Measurements from ENCODE around the gene CAMK4. TPM values are rescaled to one million over a fixed set of nuclear protein-coding genes. Genes with fewer than 3 reads are reported as not detected.
"Not testable (repeated sequence)": the region's sequence is repeated elsewhere in the genome, so short reads cannot be mapped to it uniquely, and the experiment has no call there.

The CAMK4 gene
- total and polyA plus RNA-seq, 2 donors: 30.7 to 107 TPM

DNA sequence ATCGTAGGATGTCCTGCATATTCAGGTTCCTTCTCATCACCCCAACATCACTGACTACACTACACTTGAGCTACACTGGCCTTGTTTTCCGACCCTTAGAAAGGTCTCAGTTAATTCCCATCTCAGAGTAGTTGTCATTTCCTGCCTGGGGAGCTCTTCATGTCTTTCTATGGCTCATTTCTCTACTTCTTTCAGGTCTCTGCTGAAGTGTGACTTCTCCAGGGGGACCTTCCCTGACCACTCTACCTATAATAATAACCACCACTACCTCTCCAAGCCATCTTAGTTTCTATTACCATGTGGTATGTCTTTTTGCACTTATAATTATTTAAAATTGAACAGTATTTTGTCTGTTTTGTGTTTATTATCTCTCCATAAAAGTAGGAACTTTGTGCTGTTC is 174.9 kb downstream of the CAMK4 start:
- H3K9me3 ChIP-seq (ENCODE audit: control insufficient read depth in 2 of 2, insufficient read depth in 1 of 2, low read length in 1 of 2): no peaks in the 10 kb centered on the region
- no peak overlapping the region for H3K27ac ChIP-seq (ENCODE audit: low read depth in 1 of 2, low read length in 1 of 2)
- no peaks in the 10 kb centered on the region for H3K27me3 ChIP-seq (ENCODE audit: control insufficient read depth in 2 of 2, insufficient read depth in 1 of 2, low read length in 1 of 2)
- H3K4me3 ChIP-seq (ENCODE audit: low read length in 2 of 2): no peak overlapping the region
- no peaks in the 10 kb centered on the region for H3K4me1 ChIP-seq (ENCODE audit: control insufficient read depth in 2 of 2, insufficient read depth in 2 of 2, low read length in 2 of 2)
- DNase-seq (ENCODE audit: low read depth in 6 of 9, low spot score in 9 of 9): no peak
- WGBS: 40% methylated on average over 2 of the region's 2 CpGs
- peaks cover 19 to 56% of the 10 kb centered on the region in 2 donors for H3K36me3 ChIP-seq (ENCODE audit: control insufficient read depth in 2 of 2, insufficient read depth in 2 of 2, low read length in 1 of 2)

DNA sequence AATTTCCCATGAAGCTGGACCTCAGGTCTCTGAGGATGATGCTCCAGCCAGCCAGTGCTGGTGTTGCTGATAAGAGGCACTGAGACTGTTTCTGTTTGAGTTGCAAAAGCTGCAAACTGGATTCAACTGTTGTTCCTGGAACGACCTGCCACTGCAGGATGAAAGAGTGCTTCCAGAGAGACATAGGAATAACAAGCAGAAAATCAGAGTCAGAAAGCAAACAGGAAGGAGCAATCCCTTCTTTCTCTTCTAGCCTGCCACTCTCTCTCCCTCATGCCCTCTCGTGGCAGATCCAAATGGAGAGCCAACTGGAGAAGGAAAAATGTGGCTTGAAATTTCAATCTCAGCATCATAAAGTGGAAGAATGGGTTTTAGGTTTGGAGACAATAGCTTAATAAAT is 177.7 kb downstream of the CAMK4 start:
- Histone ChIP-seq H3K27me3 (ENCODE audit: control insufficient read depth in 2 of 2, insufficient read depth in 1 of 2, low read length in 1 of 2) (no peaks in the 10 kb centered on the region), H3K4me1 (ENCODE audit: control insufficient read depth in 2 of 2, insufficient read depth in 2 of 2, low read length in 2 of 2) (no peaks in the 10 kb centered on the region), H3K27ac (ENCODE audit: low read depth in 1 of 2, low read length in 1 of 2) (no peak overlapping the region), H3K36me3 (ENCODE audit: control insufficient read depth in 2 of 2, insufficient read depth in 2 of 2, low read length in 1 of 2) (peaks cover 21 to 47% of the 10 kb centered on the region in 2 donors), H3K4me3 (ENCODE audit: low read length in 2 of 2) (no peak overlapping the region), H3K9me3 (ENCODE audit: control insufficient read depth in 2 of 2, insufficient read depth in 1 of 2, low read length in 1 of 2) (peaks cover 0 to under 1% of the 10 kb centered on the region in 2 donors)
- 44% methylated on average over 2 of the region's 2 CpGs for WGBS
- no peak for DNase-seq (ENCODE audit: low read depth in 6 of 9, low spot score in 9 of 9)

DNA sequence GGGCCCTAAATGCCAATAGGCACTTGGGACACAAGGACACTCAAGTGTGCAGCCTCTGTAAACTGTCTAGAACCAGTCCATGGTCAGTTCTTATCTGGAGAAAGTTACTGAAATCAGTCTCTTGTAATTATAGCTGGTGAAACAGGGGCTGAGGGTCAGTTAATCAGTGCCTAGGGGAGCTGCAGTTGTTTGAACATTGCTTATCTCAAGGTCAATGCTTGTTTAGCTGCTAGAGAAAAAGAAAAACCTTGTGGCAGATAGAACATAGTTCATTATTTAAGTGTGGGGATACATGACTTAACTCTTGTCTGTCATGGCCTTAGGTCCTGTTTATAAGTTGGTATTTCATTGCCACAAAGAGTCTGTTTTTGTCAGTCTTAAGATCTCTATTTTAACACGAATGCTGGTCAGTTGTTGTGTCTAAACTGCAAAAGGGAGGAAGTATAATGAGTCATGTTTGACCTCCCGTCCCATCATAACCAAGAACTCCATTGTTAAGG is 180.1 kb downstream of the CAMK4 start:
- WGBS: 93% methylated on average over 2 of the region's 2 CpGs
- Histone ChIP-seq H3K27me3 (ENCODE audit: control insufficient read depth in 2 of 2, insufficient read depth in 1 of 2, low read length in 1 of 2) (no peaks in the 10 kb centered on the region), H3K4me1 (ENCODE audit: control insufficient read depth in 2 of 2, insufficient read depth in 2 of 2, low read length in 2 of 2) (no peaks in the 10 kb centered on the region), H3K4me3 (ENCODE audit: low read length in 2 of 2) (no peak overlapping the region), H3K36me3 (ENCODE audit: control insufficient read depth in 2 of 2, insufficient read depth in 2 of 2, low read length in 1 of 2) (peaks cover 28 to 47% of the 10 kb centered on the region in 2 donors), H3K27ac (ENCODE audit: low read depth in 1 of 2, low read length in 1 of 2) (no peak overlapping the region), H3K9me3 (ENCODE audit: control insufficient read depth in 2 of 2, insufficient read depth in 1 of 2, low read length in 1 of 2) (peaks cover 1 to 11% of the 10 kb centered on the region in 2 donors)
- no peak for DNase-seq (ENCODE audit: low read depth in 6 of 9, low spot score in 9 of 9)

DNA sequence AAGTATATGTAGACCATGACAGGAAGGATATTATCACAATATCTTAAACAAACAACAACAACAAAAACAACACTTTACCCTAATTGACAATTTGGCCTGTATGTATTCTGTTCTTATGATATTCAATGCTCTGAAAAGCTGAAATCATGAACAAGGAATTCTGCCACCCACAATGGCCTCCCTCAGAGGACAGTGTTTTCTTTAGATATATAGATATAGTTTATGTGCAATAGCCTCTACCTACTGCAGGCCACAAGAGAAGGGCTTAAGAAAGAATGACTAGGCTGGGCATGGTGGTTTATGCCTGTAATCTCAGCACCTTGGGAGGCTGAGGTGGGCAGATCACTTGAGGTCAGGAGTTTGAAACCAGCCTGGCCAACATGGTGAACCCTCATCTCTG is 183.4 kb downstream of the CAMK4 start:
- DNase-seq (ENCODE audit: low read depth in 6 of 9, low spot score in 9 of 9): no peak
- Histone ChIP-seq H3K27me3 (ENCODE audit: control insufficient read depth in 2 of 2, insufficient read depth in 1 of 2, low read length in 1 of 2) (no peaks in the 10 kb centered on the region), H3K9me3 (ENCODE audit: control insufficient read depth in 2 of 2, insufficient read depth in 1 of 2, low read length in 1 of 2) (peaks cover 1 to 11% of the 10 kb centered on the region in 2 donors), H3K4me3 (ENCODE audit: low read length in 2 of 2) (no peak overlapping the region), H3K27ac (ENCODE audit: low read depth in 1 of 2, low read length in 1 of 2) (no peak overlapping the region), H3K4me1 (ENCODE audit: control insufficient read depth in 2 of 2, insufficient read depth in 2 of 2, low read length in 2 of 2) (no peaks in the 10 kb centered on the region), H3K36me3 (ENCODE audit: control insufficient read depth in 2 of 2, insufficient read depth in 2 of 2, low read length in 1 of 2) (peaks cover 30 to 43% of the 10 kb centered on the region in 2 donors)

DNA sequence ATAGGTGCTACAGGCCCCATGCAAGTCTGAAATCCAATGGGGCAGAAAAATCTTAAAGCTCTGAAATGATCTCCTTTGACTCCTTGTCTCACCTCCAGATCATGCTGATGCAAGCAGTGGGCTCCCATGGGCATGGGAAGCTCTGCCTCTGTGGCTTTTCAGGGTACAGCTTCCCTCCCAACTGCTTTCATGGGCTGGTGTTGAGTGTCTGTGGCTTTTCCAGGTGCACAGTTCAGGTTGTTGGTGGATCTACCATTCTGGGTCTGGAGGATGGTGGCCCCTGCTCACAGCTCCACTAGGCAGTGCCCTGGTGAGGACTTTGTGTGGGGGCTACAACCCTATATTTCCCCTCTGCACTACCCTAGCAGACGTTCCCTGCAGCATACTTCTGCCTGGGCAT is 184.6 kb downstream of the CAMK4 start:
- Histone ChIP-seq H3K36me3 (ENCODE audit: control insufficient read depth in 2 of 2, insufficient read depth in 2 of 2, low read length in 1 of 2) (peaks cover 30 to 38% of the 10 kb centered on the region in 2 donors), H3K4me3 (ENCODE audit: low read length in 2 of 2) (no peak overlapping the region), H3K27me3 (ENCODE audit: control insufficient read depth in 2 of 2, insufficient read depth in 1 of 2, low read length in 1 of 2) (no peaks in the 10 kb centered on the region), H3K4me1 (ENCODE audit: control insufficient read depth in 2 of 2, insufficient read depth in 2 of 2, low read length in 2 of 2) (no peaks in the 10 kb centered on the region), H3K9me3 (ENCODE audit: control insufficient read depth in 2 of 2, insufficient read depth in 1 of 2, low read length in 1 of 2) (peaks cover 1 to 11% of the 10 kb centered on the region in 2 donors), H3K27ac (ENCODE audit: low read depth in 1 of 2, low read length in 1 of 2) (no peak overlapping the region)
- DNase-seq (ENCODE audit: low read depth in 6 of 9, low spot score in 9 of 9): no peak
- 98% methylated on average over 1 of the region's 1 CpG for WGBS

DNA sequence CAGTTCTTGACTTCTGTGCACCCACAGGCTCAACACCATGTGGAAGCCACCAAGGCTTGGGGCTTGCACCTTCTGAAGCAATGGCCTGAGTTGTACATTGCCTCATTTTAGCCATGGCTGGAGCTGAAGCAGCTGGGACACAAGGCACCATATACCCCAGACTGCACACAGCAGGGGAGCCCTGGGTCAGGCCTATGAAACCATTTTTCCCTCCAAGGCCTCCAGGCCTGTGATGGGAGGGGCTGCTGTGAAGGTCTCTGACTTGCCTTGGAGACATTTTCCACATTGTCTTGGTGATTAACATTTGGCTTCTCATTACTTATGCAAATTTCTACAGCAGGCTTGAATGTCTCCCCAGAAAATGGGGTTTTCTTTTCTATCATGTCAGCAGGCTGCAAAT is 185.1 kb downstream of the CAMK4 start:
- not testable (repeated sequence) for H3K4me1 ChIP-seq (ENCODE audit: control insufficient read depth in 2 of 2, insufficient read depth in 2 of 2, low read length in 2 of 2); DNase-seq (ENCODE audit: low read depth in 6 of 9, low spot score in 9 of 9); H3K27ac ChIP-seq (ENCODE audit: low read depth in 1 of 2, low read length in 1 of 2); H3K27me3 ChIP-seq (ENCODE audit: control insufficient read depth in 2 of 2, insufficient read depth in 1 of 2, low read length in 1 of 2); H3K4me3 ChIP-seq (ENCODE audit: low read length in 2 of 2)
- Histone ChIP-seq H3K9me3 (ENCODE audit: control insufficient read depth in 2 of 2, insufficient read depth in 1 of 2, low read length in 1 of 2) (peaks cover 1 to 11% of the 10 kb centered on the region in 2 donors), H3K36me3 (ENCODE audit: control insufficient read depth in 2 of 2, insufficient read depth in 2 of 2, low read length in 1 of 2) (peaks cover 30 to 34% of the 10 kb centered on the region in 2 donors)

DNA sequence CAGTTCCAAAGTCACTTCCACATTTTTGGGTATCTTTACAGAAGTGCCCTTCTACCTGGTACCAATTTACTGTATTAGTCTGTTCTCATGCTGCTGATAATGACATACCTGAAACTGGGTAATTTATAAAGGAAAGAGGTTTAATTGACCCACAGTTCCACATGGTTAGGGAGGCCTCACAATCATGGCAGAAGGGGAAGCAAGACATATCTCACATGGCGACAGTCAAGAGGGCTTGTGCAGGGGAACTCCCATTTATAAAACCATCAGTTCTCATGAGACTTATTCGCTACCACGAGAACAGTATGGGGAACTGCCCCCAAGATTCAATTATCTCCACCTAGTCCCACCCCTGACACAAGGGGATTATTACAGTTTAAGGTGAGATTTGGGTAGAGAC is 185.9 kb downstream of the CAMK4 start:
- DNase-seq (ENCODE audit: low read depth in 6 of 9, low spot score in 9 of 9): not testable (repeated sequence)
- WGBS: 94% methylated on average over 3 of the region's 3 CpGs

DNA sequence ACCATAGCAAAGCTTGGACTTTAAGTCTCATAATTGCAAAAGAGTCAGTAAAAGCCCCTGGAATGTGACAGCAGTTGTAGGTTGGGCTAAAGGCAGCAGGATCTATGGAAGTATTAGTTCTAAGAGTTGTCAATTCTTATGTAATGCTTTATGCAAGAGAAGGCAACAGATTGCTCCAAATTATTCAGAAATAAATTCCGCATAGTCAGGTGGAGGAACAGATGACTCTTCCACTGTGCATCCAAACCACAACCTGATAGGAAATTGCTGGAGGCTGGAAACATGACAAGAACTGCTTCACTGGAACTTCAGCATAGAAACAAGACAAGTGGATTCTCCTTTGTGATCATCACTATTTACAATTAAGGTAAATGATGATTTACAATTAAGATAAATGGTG is 187.1 kb downstream of the CAMK4 start:
- Histone ChIP-seq H3K27ac (ENCODE audit: low read depth in 1 of 2, low read length in 1 of 2) (no peak overlapping the region), H3K27me3 (ENCODE audit: control insufficient read depth in 2 of 2, insufficient read depth in 1 of 2, low read length in 1 of 2) (no peaks in the 10 kb centered on the region), H3K4me3 (ENCODE audit: low read length in 2 of 2) (no peak overlapping the region), H3K36me3 (ENCODE audit: control insufficient read depth in 2 of 2, insufficient read depth in 2 of 2, low read length in 1 of 2) (peaks cover 24 to 38% of the 10 kb centered on the region in 2 donors), H3K4me1 (ENCODE audit: control insufficient read depth in 2 of 2, insufficient read depth in 2 of 2, low read length in 2 of 2) (no peaks in the 10 kb centered on the region), H3K9me3 (ENCODE audit: control insufficient read depth in 2 of 2, insufficient read depth in 1 of 2, low read length in 1 of 2) (peaks cover 1 to 11% of the 10 kb centered on the region in 2 donors)
- DNase-seq (ENCODE audit: low read depth in 6 of 9, low spot score in 9 of 9): no peak
- 98% methylated on average over 1 of the region's 1 CpG for WGBS

More for the DNA sequence above, 185.9 kb downstream of the CAMK4 start:
- peaks cover 1 to 11% of the 10 kb centered on the region in 2 donors for H3K9me3 ChIP-seq (ENCODE audit: control insufficient read depth in 2 of 2, insufficient read depth in 1 of 2, low read length in 1 of 2)
- peaks cover 24 to 32% of the 10 kb centered on the region in 2 donors for H3K36me3 ChIP-seq (ENCODE audit: control insufficient read depth in 2 of 2, insufficient read depth in 2 of 2, low read length in 1 of 2)
- not testable (repeated sequence) for H3K27ac ChIP-seq (ENCODE audit: low read depth in 1 of 2, low read length in 1 of 2); H3K4me1 ChIP-seq (ENCODE audit: control insufficient read depth in 2 of 2, insufficient read depth in 2 of 2, low read length in 2 of 2); H3K27me3 ChIP-seq (ENCODE audit: control insufficient read depth in 2 of 2, insufficient read depth in 1 of 2, low read length in 1 of 2); H3K4me3 ChIP-seq (ENCODE audit: low read length in 2 of 2)

DNA sequence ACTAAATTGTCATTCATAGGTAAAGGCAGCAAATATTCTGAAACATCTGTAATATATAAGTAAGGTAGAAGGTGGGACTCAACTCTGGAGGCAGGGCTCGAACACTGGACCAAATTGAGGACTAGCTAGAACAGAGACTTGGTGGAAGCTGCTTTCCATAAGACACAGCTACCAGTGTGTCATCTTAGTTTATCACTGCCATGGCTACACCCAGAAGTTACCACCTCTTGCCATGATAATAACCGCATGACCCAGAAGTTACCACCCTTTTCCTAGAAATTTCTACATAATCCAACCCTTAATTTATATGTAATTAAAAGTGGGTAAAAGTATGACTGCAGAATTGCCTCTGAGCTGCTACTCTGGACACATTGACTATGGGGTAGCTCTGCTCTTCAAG is 188.4 kb downstream of the CAMK4 start:
- no peak overlapping the region for H3K4me3 ChIP-seq (ENCODE audit: low read length in 2 of 2)
- H3K27ac ChIP-seq (ENCODE audit: low read depth in 1 of 2, low read length in 1 of 2): no peak overlapping the region
- peaks cover 23 to 34% of the 10 kb centered on the region in 2 donors for H3K36me3 ChIP-seq (ENCODE audit: control insufficient read depth in 2 of 2, insufficient read depth in 2 of 2, low read length in 1 of 2)
- whole genome bisulfite sequencing: 98% methylated on average over 2 of the region's 2 CpGs
- H3K27me3 ChIP-seq (ENCODE audit: control insufficient read depth in 2 of 2, insufficient read depth in 1 of 2, low read length in 1 of 2): no peaks in the 10 kb centered on the region
- peaks cover 1 to 7% of the 10 kb centered on the region in 2 donors for H3K9me3 ChIP-seq (ENCODE audit: control insufficient read depth in 2 of 2, insufficient read depth in 1 of 2, low read length in 1 of 2)
- H3K4me1 ChIP-seq (ENCODE audit: control insufficient read depth in 2 of 2, insufficient read depth in 2 of 2, low read length in 2 of 2): no peaks in the 10 kb centered on the region
- no peak for DNase-seq (ENCODE audit: low read depth in 6 of 9, low spot score in 9 of 9)

DNA sequence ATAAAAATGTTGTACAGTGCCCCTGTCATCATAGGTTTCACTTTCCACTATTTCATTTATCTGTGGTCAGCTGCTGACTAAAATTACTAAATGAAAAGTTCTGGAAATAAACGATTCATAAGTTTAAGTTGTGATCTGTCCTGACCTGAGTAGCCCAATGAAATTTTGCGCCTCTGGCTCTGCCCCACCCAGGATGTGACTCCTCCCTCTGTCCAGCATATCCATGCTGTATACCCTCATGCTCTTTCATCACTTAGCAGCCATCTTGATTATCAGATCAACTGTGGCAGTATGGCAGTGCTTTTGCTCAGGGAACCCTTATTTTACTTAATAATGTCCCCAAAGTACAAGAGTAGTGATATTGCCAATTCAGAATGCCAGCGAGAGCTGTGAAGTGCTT is 190.9 kb downstream of the CAMK4 start:
- Histone ChIP-seq H3K4me3 (ENCODE audit: low read length in 2 of 2) (no peak overlapping the region), H3K9me3 (ENCODE audit: control insufficient read depth in 2 of 2, insufficient read depth in 1 of 2, low read length in 1 of 2) (no peaks in the 10 kb centered on the region), H3K36me3 (ENCODE audit: control insufficient read depth in 2 of 2, insufficient read depth in 2 of 2, low read length in 1 of 2) (peaks cover 9 to 17% of the 10 kb centered on the region in 2 donors), H3K4me1 (ENCODE audit: control insufficient read depth in 2 of 2, insufficient read depth in 2 of 2, low read length in 2 of 2) (no peaks in the 10 kb centered on the region), H3K27me3 (ENCODE audit: control insufficient read depth in 2 of 2, insufficient read depth in 1 of 2, low read length in 1 of 2) (no peaks in the 10 kb centered on the region), H3K27ac (ENCODE audit: low read depth in 1 of 2, low read length in 1 of 2) (no peak overlapping the region)
- 95% methylated on average over 3 of the region's 3 CpGs for WGBS
- no peak for DNase-seq (ENCODE audit: low read depth in 6 of 9, low spot score in 9 of 9)
